Neural progenitor cell (in vitro differentiated cells): Measurements from ENCODE around the gene GABBR2. TPM values are rescaled to one million over a fixed set of nuclear protein-coding genes. Genes with fewer than 3 reads are reported as not detected.
"Not testable (repeated sequence)": the region's sequence is repeated elsewhere in the genome, so short reads cannot be mapped to it uniquely, and the experiment has no call there.

ENCODE experiments used
- DNase-seq: peaks from one replicate; pipeline ENCODE4 v3.0.0-alpha.2; 2016; ENCODE audit warnings: low spot score
- H2AFZ ChIP-seq: fragments of 200-600 bp; sonication (generic); replicated peaks from 2 replicates; pipeline ENCODE4 v1.6.1; 2016; ENCODE audit warnings: antibody characterized with exemption
- H3F3A ChIP-seq: fragments of 200-600 bp; sonication (generic); 2 replicates; pipeline ENCODE4 v1.6.1; 2016; ENCODE audit warnings: antibody characterized with exemption, low read depth
- H3K27ac ChIP-seq: fragments of 200-600 bp; sonication (generic); 2 replicates; pipeline ENCODE4 v1.5.1; 2016; ENCODE audit warnings: mild to moderate bottlenecking
- H3K27me3 ChIP-seq: fragments of 200-600 bp; sonication (generic); 2 replicates; pipeline ENCODE4 v1.6.1; 2016; ENCODE audit warnings: mild to moderate bottlenecking, moderate library complexity
- H3K36me3 ChIP-seq: fragments of 200-600 bp; sonication (generic); 2 replicates; pipeline ENCODE4 v1.5.1; 2016
- H3K4me1 ChIP-seq: fragments of 200-600 bp; sonication (generic); 2 replicates; pipeline ENCODE4 v1.6.1; 2016; ENCODE audit warnings: mixed run types
- H3K4me2 ChIP-seq: fragments of 200-600 bp; sonication (generic); 2 replicates; pipeline ENCODE4 v1.6.1; 2016
- H3K4me3 ChIP-seq: fragments of 200-600 bp; sonication (generic); 2 replicates; pipeline ENCODE4 v1.5.1; 2016
- H3K79me2 ChIP-seq: fragments of 200-600 bp; sonication (generic); 2 replicates; pipeline ENCODE4 v1.6.1; 2016; ENCODE audit warnings: low read depth
- H3K9ac ChIP-seq: fragments of 200-600 bp; sonication (generic); 2 replicates; pipeline ENCODE4 v1.6.1; 2016
- H3K9me3 ChIP-seq: fragments of 200-600 bp; sonication (generic); 2 replicates; pipeline ENCODE4 v1.5.1; 2016; ENCODE audit warnings: low read depth
- H4K20me1 ChIP-seq: fragments of 200-600 bp; sonication (generic); 2 replicates; pipeline ENCODE4 v1.6.1; 2016; ENCODE audit warnings: low read depth
- H3K27ac Mint-ChIP-seq: 3 replicates; pipeline ENCODE4 v1.8.0; 2021; ENCODE audit warnings: mixed read lengths
- H3K27me3 Mint-ChIP-seq: 2 replicates; pipeline ENCODE4 v1.8.0; 2022; ENCODE audit warnings: low read depth, mild to moderate bottlenecking, inconsistent platforms, moderate library complexity, mixed read lengths; ENCODE audit not compliant: insufficient read depth
- H3K36me3 Mint-ChIP-seq: 3 replicates; pipeline ENCODE4 v1.8.0; 2021; ENCODE audit warnings: mixed read lengths
- H3K4me1 Mint-ChIP-seq: 3 replicates; pipeline ENCODE4 v1.8.0; 2021; ENCODE audit warnings: mixed read lengths
- H3K4me3 Mint-ChIP-seq: 3 replicates; pipeline ENCODE4 v1.8.0; 2021; ENCODE audit warnings: mild to moderate bottlenecking, moderate library complexity, mixed read lengths
- H3K9me3 Mint-ChIP-seq: 3 replicates; pipeline ENCODE4 v1.8.0; 2020; ENCODE audit warnings: mixed read lengths
- CTCF ChIP-seq: fragments of 200-600 bp; sonication (generic); IDR thresholded peaks from 2 replicates; pipeline ENCODE4 v1.5.1; 2017; ENCODE audit warnings: antibody characterized with exemption, mild to moderate bottlenecking
- EZH2 ChIP-seq: fragments of 200-600 bp; sonication (generic); IDR thresholded peaks from 2 replicates; pipeline ENCODE4 v1.6.1; 2017; ENCODE audit warnings: antibody characterized with exemption, mild to moderate bottlenecking, moderate library complexity
- EZH2phosphoT487 ChIP-seq: fragments of 200-600 bp; sonication (generic); IDR thresholded peaks from 2 replicates; pipeline ENCODE4 v1.6.1; 2017; ENCODE audit warnings: antibody characterized with exemption
- total RNA-seq: library from RNA; depleted of rRNA; stranded (reverse); fragments of >200 nt; gene quantifications from 2 replicates; pipeline ENCODE4 v1.2.3, GENCODE V29; 2015; ENCODE audit warnings: low replicate concordance

GABBR2 gene
- total RNA-seq, 1 donor from 2014 or later = not detected

GRCh38 chr9:98516205-98516896 is 192.4 kb downstream of the GABBR2 start:
- Mint-ChIP-seq H3K4me3 (no peak overlapping the region), H3K9me3 (peaks cover 2% of the 10 kb centered on the region), H3K4me1 (no peaks in the 10 kb centered on the region), H3K27ac (no peak overlapping the region), H3K27me3 (peaks cover 2% of the 10 kb centered on the region), H3K36me3 (no peaks in the 10 kb centered on the region)
- Histone ChIP-seq H3K9ac (no peak overlapping the region), H3K36me3 (no peaks in the 10 kb centered on the region), H4K20me1 (no peaks in the 10 kb centered on the region), H3K27me3 (no peaks in the 10 kb centered on the region), H3K4me1 (no peaks in the 10 kb centered on the region), H3K4me3 (no peak overlapping the region), H2AFZ (no peak overlapping the region), H3K4me2 (no peak overlapping the region), H3F3A (no peaks in the 10 kb centered on the region), H3K9me3 (no peaks in the 10 kb centered on the region), H3K79me2 (no peaks in the 10 kb centered on the region), H3K27ac (no peak overlapping the region)
- no peak for DNase-seq
- TF ChIP-seq EZH2phosphoT487 (no peak), EZH2 (no peak), CTCF (no peak)

- no peak overlapping the region for H3K27ac ChIP-seq
- H4K20me1 ChIP-seq = no peaks in the 10 kb centered on the region
- no peaks in the 10 kb centered on the region for H3K36me3 ChIP-seq
- Mint-ChIP-seq H3K27me3 (peaks cover 2% of the 10 kb centered on the region), H3K36me3 (no peaks in the 10 kb centered on the region), H3K27ac (no peak overlapping the region), H3K4me3 (no peak overlapping the region), H3K9me3 (peaks cover 2% of the 10 kb centered on the region), H3K4me1 (no peaks in the 10 kb centered on the region)
- no peak overlapping the region for H3K9ac ChIP-seq
- no peaks in the 10 kb centered on the region for H3K27me3 ChIP-seq
- H3K9me3 ChIP-seq = no peaks in the 10 kb centered on the region
- no peak for DNase-seq
- no peak overlapping the region for H3K4me3 ChIP-seq
- no peak overlapping the region for H3K4me2 ChIP-seq
- H2AFZ ChIP-seq = no peak overlapping the region
- TF ChIP-seq CTCF (no peak), EZH2 (no peak), EZH2phosphoT487 (no peak)
- H3K79me2 ChIP-seq = no peaks in the 10 kb centered on the region
- H3K4me1 ChIP-seq = no peaks in the 10 kb centered on the region
- no peaks in the 10 kb centered on the region for H3F3A ChIP-seq
Observed at GRCh38 chr9:98515506-98516204, 193.1 kb downstream of the GABBR2 start.

- Histone ChIP-seq H3F3A (no peaks in the 10 kb centered on the region), H3K4me1 (no peaks in the 10 kb centered on the region), H3K27ac (no peak overlapping the region), H3K9ac (no peak overlapping the region), H3K4me3 (no peak overlapping the region), H4K20me1 (no peaks in the 10 kb centered on the region), H3K9me3 (no peaks in the 10 kb centered on the region), H3K36me3 (no peaks in the 10 kb centered on the region), H3K27me3 (no peaks in the 10 kb centered on the region), H3K4me2 (no peak overlapping the region), H3K79me2 (no peaks in the 10 kb centered on the region), H2AFZ (no peak overlapping the region)
- no peaks in the 10 kb centered on the region for H3K36me3 Mint-ChIP-seq
- H3K4me1 Mint-ChIP-seq = no peaks in the 10 kb centered on the region
- no peak overlapping the region for H3K4me3 Mint-ChIP-seq
- no peak for DNase-seq
- TF ChIP-seq EZH2 = no peak
- no peak for TF ChIP-seq CTCF
- TF ChIP-seq EZH2phosphoT487 = no peak
- H3K27me3 Mint-ChIP-seq = peaks cover 2% of the 10 kb centered on the region
- H3K27ac Mint-ChIP-seq = no peak overlapping the region
- H3K9me3 Mint-ChIP-seq = peaks cover 2% of the 10 kb centered on the region
Observed at GRCh38 chr9:98514841-98515240, 193.9 kb downstream of the GABBR2 start.

DNA sequence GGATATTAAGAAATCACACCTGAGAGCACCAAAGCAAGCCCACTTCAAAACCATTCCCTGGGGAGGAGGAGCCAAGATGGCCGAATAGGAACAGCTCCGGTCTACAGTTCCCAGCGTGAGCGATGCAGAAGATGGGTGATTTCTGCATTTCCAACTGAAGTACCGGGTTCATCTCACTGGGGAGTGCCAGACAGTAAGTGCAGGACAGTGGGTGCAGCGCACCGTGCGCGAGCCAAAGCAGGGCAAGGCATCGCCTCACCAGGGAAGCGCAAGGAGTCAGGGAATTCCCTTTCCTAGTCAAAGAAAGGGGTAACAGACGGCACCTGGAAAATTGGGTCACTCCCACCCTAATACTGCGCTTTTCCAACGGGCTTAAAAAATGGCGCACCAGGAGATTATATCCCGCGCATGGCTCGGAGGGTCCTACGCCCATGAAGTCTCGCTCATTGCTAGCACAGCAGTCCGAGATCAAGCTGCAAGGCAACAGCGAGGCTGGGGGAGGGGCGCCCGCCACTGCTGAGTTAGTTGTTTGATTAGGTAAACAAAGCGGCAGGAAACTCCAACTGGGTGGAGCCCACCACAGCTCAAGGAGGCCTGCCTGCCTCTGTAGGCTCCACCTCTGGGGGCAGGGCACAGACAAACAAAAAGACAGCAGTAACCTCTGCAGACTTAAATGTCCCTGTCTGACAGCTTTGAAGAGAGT is 200.4 kb downstream of the GABBR2 start:
- H3F3A ChIP-seq, H3K36me3 ChIP-seq, H3K4me1 Mint-ChIP-seq, H3K4me3 ChIP-seq, H3K36me3 Mint-ChIP-seq, H3K27ac ChIP-seq, H4K20me1 ChIP-seq, H3K27me3 ChIP-seq, H3K4me1 ChIP-seq, H3K27ac Mint-ChIP-seq, H3K4me3 Mint-ChIP-seq, H3K9me3 ChIP-seq, H3K27me3 Mint-ChIP-seq, H3K79me2 ChIP-seq, DNase-seq, H3K9ac ChIP-seq, H2AFZ ChIP-seq, H3K4me2 ChIP-seq: not testable (repeated sequence)
- peaks cover 15% of the 10 kb centered on the region for H3K9me3 Mint-ChIP-seq
